Stimulated activated CD4-positive, alpha-beta T cell treated with anti-CD3 and anti-CD28 coated beads, Interleukin-12 subunit alpha, Interleukin-12 subunit beta, amount 100 ng/mL, for 24 hours (primary cell): ENCODE data around the gene ZNF277.
A peak's percentile ranks its signal among the peaks of the same experiment; 100 is the strongest.

Experiments
- DNase-seq, 2 experiments: peaks; one replicate each; pipeline ENCODE4 v3.0.0-alpha.2; 2020; ENCODE audit warnings: low read depth in 2 of 2

Gene ZNF277

GRCh38 chr7:112206238-112206990 is at the start of gene ZNF277, which contains the start of gene DOCK4:
Gene ZNF277, plus strand, starts transcription at chr7:112206695. Its CDS starts 22 bp downstream, at chr7:112206717.
Gene DOCK4, minus strand, starts transcription at chr7:112206399. Its CDS starts 261 bp downstream, at chr7:112206138.
- DNase-seq: peak; percentile 99 to 100

GRCh38 chr7:112157072-112157471 is 49.4 kb upstream of the ZNF277 start:
- no peak for DNase-seq

GRCh38 chr7:112159351-112159750 is 47.1 kb upstream of the ZNF277 start:
- no peak for DNase-seq

GRCh38 chr7:112160130-112160770 is 46.2 kb upstream of the ZNF277 start:
- no peak for DNase-seq

GRCh38 chr7:112160771-112161150 is 45.7 kb upstream of the ZNF277 start:
- DNase-seq: no peak

GRCh38 chr7:112161253-112162141 is 45.0 kb upstream of the ZNF277 start:
- DNase-seq: no peak

GRCh38 chr7:112162142-112162766 is 44.2 kb upstream of the ZNF277 start:
- no peak for DNase-seq

GRCh38 chr7:112162784-112163506 is 43.5 kb upstream of the ZNF277 start:
- DNase-seq: no peak

- no peak for DNase-seq
These were observed 39.3 kb upstream of the ZNF277 start for GRCh38 chr7:112167147-112167546.

- no peak for DNase-seq
These were observed 37.6 kb upstream of the ZNF277 start for GRCh38 chr7:112168915-112169314.

- DNase-seq: no peak
These were observed 34.8 kb upstream of the ZNF277 start for GRCh38 chr7:112171673-112172072.

GRCh38 chr7:112172870-112173567 is 33.5 kb upstream of the ZNF277 start:
- no peak for DNase-seq

GRCh38 chr7:112173568-112173905 is 33.0 kb upstream of the ZNF277 start:
- no peak for DNase-seq

- DNase-seq: no peak
These were observed 32.3 kb upstream of the ZNF277 start for GRCh38 chr7:112174192-112174591.

GRCh38 chr7:112176241-112176640 is 30.3 kb upstream of the ZNF277 start:
- DNase-seq: no peak

GRCh38 chr7:112176693-112177415 is 29.6 kb upstream of the ZNF277 start:
- DNase-seq: no peak

GRCh38 chr7:112180223-112180622 is 26.3 kb upstream of the ZNF277 start:
- DNase-seq: no peak

GRCh38 chr7:112182749-112183148 is 23.7 kb upstream of the ZNF277 start:
- no peak for DNase-seq

- no peak for DNase-seq
These were observed 23.2 kb upstream of the ZNF277 start for GRCh38 chr7:112183266-112183665.

GRCh38 chr7:112184455-112184854 is 22.0 kb upstream of the ZNF277 start:
- no peak for DNase-seq
